CD4-positive, alpha-beta memory T cell (primary cell): ENCODE measurements around the gene IDH1. TPM values are rescaled to one million over a fixed set of nuclear protein-coding genes. Genes with fewer than 3 reads are reported as not detected.
A peak's percentile ranks its signal among the peaks of the same experiment; 100 is the strongest.

Source experiments
- CTCF ChIA-PET: fragments of 350-600 bp; sonication (Branson Sonifier 250); formaldehyde crosslinking; loops from one replicate; lab custom pipeline; 2021; ENCODE audit warnings: inconsistent platforms; ENCODE audit not compliant: partially characterized antibody; lab: Charles Lee
- POLR2A ChIA-PET: fragments of 350-600 bp; sonication (Branson Sonifier 250); formaldehyde crosslinking; loops from one replicate; lab custom pipeline; 2021; ENCODE audit not compliant: partially characterized antibody; lab: Charles Lee
- DNase-seq, 5 donors: peaks; one replicate each; pipeline versions ENCODE4 v3.0.0 to v3.0.0-alpha.2; 2020 to 2022; ENCODE audit warnings: mixed read lengths in 1 of 5
- H3K27ac ChIP-seq: one replicate; pipeline ENCODE4 v1.7.0; 2013; ENCODE audit warnings: low read depth, low read length
- H3K27me3 ChIP-seq: 2 replicates; pipeline ENCODE4 v1.7.0; 2013; ENCODE audit warnings: mild to moderate bottlenecking, low read length, moderate library complexity; ENCODE audit not compliant: insufficient read depth
- H3K36me3 ChIP-seq: 2 replicates; pipeline ENCODE4 v1.7.0; 2013; ENCODE audit warnings: mild to moderate bottlenecking, low read length, moderate library complexity; ENCODE audit not compliant: insufficient read depth
- H3K4me1 ChIP-seq: 2 replicates; pipeline ENCODE4 v1.7.0; 2013; ENCODE audit warnings: mild to moderate bottlenecking, low read length, moderate library complexity; ENCODE audit not compliant: insufficient read depth
- H3K4me3 ChIP-seq, 2 donors: one replicate each; pipeline ENCODE4 v1.7.0; 2013; ENCODE audit warnings: low read length in 2 of 2, mild to moderate bottlenecking in 1 of 2
- H3K9me3 ChIP-seq, 2 donors: one replicate each; pipeline ENCODE4 v1.7.0; 2013; ENCODE audit warnings: low read length in 2 of 2, control low read depth in 1 of 2; ENCODE audit not compliant: control insufficient read depth in 1 of 2
- H3K27ac Mint-ChIP-seq, 7 donors: one replicate each; pipeline ENCODE4 v1.8.0; 2020 to 2021; ENCODE audit warnings: mixed read lengths in 7 of 7, mild to moderate bottlenecking in 6 of 7, inconsistent platforms in 3 of 7, moderate library complexity in 3 of 7
- H3K27me3 Mint-ChIP-seq, 2 donors: one replicate each; pipeline ENCODE4 v1.8.0; 2020 to 2021; ENCODE audit warnings: mixed read lengths in 2 of 2
- H3K36me3 Mint-ChIP-seq, 2 donors: one replicate each; pipeline ENCODE4 v1.8.0; 2020 to 2021; ENCODE audit warnings: mixed read lengths in 2 of 2, inconsistent platforms in 1 of 2, mild to moderate bottlenecking in 1 of 2
- H3K4me1 Mint-ChIP-seq, 4 donors: one replicate each; pipeline ENCODE4 v1.8.0; 2020 to 2021; ENCODE audit warnings: mixed read lengths in 4 of 4, mild to moderate bottlenecking in 1 of 4
- H3K4me3 Mint-ChIP-seq, 8 donors: one replicate each; pipeline ENCODE4 v1.8.0; 2020 to 2021; ENCODE audit warnings: mixed read lengths in 8 of 8, mild to moderate bottlenecking in 7 of 8, moderate library complexity in 6 of 8, inconsistent platforms in 3 of 8
- H3K9me3 Mint-ChIP-seq, 8 donors: one replicate each; pipeline ENCODE4 v1.8.0; 2020 to 2021; ENCODE audit warnings: mixed read lengths in 8 of 8, mild to moderate bottlenecking in 5 of 8, inconsistent platforms in 3 of 8, moderate library complexity in 1 of 8
- intact Hi-C: fragments of 100-400 bp; cut with micrococcal nuclease; formaldehyde crosslinking; loops from one replicate; pipeline ENCODE4 v1.15.1; 2023
- polyA plus RNA-seq, 2 donors: library from polyadenylated mRNA; unstranded; fragments of 300-500 nt; fragmentation: Illumina TruSeq; gene quantifications; one replicate each; pipeline ENCODE4 v1.2.3, GENCODE V29; 2021
- total RNA-seq, 2 experiments: library from RNA; stranded (reverse); gene quantifications; one replicate each; pipeline ENCODE4 v1.2.3, GENCODE V29; 2021

The IDH1 gene
- total and polyA plus RNA-seq, 4 experiments from 2014 or later, result 5.9 to 25.9 (median 15.8) TPM

DNA sequence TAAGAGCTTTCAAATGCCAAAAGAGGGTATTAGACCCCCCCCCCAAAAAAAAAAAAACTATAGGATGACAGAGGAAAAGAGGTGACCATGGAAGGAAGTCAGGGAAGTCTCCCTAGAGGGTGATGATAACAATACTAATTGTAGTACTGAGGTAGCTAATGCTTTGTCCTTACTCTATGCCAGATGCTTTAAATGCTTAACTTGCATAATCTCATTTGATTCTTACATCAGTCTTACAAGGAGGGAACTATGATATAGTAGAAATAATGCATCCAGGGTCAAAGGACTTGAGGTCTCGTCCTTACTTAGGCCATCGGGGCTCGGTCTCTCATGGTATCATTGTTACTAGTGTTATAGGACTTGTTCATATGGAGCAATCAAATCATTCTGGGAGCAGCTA is 9.1 kb downstream of the IDH1 start:
- Histone ChIP-seq H3K9me3 (no peaks in the 10 kb centered on the region), H3K27me3 (no peaks in the 10 kb centered on the region), H3K4me1 (no peaks in the 10 kb centered on the region), H3K4me3 (no peak overlapping the region), H3K36me3 (peaks cover 31% of the 10 kb centered on the region), H3K27ac (no peak overlapping the region)
- H3K4me1 Mint-ChIP-seq, result no peaks in the 10 kb centered on the region
- H3K36me3 Mint-ChIP-seq, result peaks cover 68 to 77% of the 10 kb centered on the region in 2 donors
- no peaks in the 10 kb centered on the region for H3K27me3 Mint-ChIP-seq
- no peak overlapping the region for H3K4me3 Mint-ChIP-seq
- ChIA-PET CTCF (no interaction called here), POLR2A (no interaction called here)
- H3K9me3 Mint-ChIP-seq, result no peaks in the 10 kb centered on the region
- peak overlapping the region in 1 of 7 donors; percentile 11 for H3K27ac Mint-ChIP-seq
- no peak for DNase-seq
- intact Hi-C loops, result no loop called here

DNA sequence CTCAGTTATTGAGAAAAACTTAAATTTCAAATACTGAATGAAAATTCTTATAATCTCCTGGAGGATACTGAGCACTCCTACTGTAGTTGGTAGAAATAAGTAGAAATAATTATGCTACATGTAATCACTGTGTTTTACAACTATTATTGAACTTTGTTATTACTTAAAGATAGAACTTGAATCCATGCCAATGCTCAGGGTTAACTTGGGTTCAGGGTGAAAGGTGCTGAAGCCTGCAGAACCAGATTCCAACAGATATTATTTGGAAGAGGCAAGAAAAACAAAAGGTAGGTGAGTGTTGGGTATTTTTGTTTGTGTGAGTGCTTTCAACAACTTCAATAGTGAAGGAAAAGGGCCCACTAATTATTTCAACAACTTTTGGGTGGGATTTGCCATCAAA is 10.4 kb downstream of the IDH1 start:
- Mint-ChIP-seq H3K27ac (no peak overlapping the region), H3K4me1 (no peaks in the 10 kb centered on the region), H3K4me3 (no peak overlapping the region), H3K36me3 (peaks cover 67 to 77% of the 10 kb centered on the region in 2 donors), H3K27me3 (no peaks in the 10 kb centered on the region), H3K9me3 (no peaks in the 10 kb centered on the region)
- Histone ChIP-seq H3K27ac (no peak overlapping the region), H3K27me3 (no peaks in the 10 kb centered on the region), H3K36me3 (peaks cover 24% of the 10 kb centered on the region), H3K4me1 (no peaks in the 10 kb centered on the region), H3K4me3 (no peak overlapping the region), H3K9me3 (no peaks in the 10 kb centered on the region)
- intact Hi-C loops, result no loop called here
- CTCF ChIA-PET, result no interaction called here
- POLR2A ChIA-PET, result no interaction called here
- no peak for DNase-seq

DNA sequence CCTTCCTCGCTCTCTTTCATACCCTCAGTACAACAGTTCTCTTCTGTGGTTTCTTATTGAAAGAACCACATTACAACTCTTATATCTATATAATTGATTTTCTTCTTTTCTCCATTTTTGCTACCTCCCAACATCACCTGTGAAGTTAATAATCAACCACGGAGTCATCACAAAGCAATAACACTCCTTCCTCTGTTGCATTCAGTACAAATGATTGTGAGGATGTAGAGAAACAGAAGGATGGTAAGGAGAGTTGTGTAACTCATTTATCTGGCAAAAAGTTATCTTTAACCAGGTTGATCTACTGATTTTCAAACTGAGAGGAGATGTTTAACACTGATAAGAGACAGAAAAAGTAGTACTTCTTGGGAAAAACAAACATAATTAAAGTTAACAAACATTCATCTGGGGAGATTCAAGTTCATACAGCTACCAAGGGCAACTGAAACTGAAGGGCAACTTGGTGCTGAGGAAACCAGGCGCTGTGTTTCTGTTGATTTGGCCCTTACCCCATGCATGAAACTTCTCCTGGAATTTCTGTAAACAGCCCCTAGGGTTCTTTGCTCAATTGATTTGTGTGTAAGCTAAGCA is 14.2 kb downstream of the IDH1 start:
- Mint-ChIP-seq H3K4me1 (no peaks in the 10 kb centered on the region), H3K4me3 (no peak overlapping the region), H3K9me3 (peaks cover 0 to 3% (median 0%) of the 10 kb centered on the region in 8 donors), H3K27ac (peak overlapping the region in 1 of 7 donors; percentile 12), H3K27me3 (no peaks in the 10 kb centered on the region), H3K36me3 (peaks cover 65 to 80% of the 10 kb centered on the region in 2 donors)
- no peak for DNase-seq
- Histone ChIP-seq H3K9me3 (no peaks in the 10 kb centered on the region), H3K36me3 (peaks cover 14% of the 10 kb centered on the region), H3K4me3 (no peak overlapping the region), H3K4me1 (no peaks in the 10 kb centered on the region), H3K27me3 (no peaks in the 10 kb centered on the region), H3K27ac (no peak overlapping the region)
- intact Hi-C loops, result no loop called here
- POLR2A ChIA-PET, result no interaction called here
- CTCF ChIA-PET, result interaction anchor here (1.1 kb wide), 1 partner anchor 65 kb away, joined by 3 read pairs; no protein-coding TSS in a partner anchor

- Mint-ChIP-seq H3K27me3 (no peaks in the 10 kb centered on the region), H3K27ac (peak overlapping the region in 3 of 7 donors; percentile 10 to 33 (median 15)), H3K9me3 (peaks cover 0 to 5% (median 0%) of the 10 kb centered on the region in 8 donors), H3K4me1 (no peaks in the 10 kb centered on the region), H3K4me3 (no peak overlapping the region), H3K36me3 (peaks cover 70 to 79% of the 10 kb centered on the region in 2 donors)
- ChIA-PET CTCF (interaction anchor here (1.1 kb wide), 1 partner anchor 65 kb away, joined by 3 read pairs; no protein-coding TSS in a partner anchor), POLR2A (no interaction called here)
- intact Hi-C loops, result no loop called here
- H3K4me3 ChIP-seq, result no peak overlapping the region
- no peaks in the 10 kb centered on the region for H3K27me3 ChIP-seq
- H3K36me3 ChIP-seq, result peaks cover 12% of the 10 kb centered on the region
- H3K9me3 ChIP-seq, result no peaks in the 10 kb centered on the region
- no peaks in the 10 kb centered on the region for H3K4me1 ChIP-seq
- no peak overlapping the region for H3K27ac ChIP-seq
- no peak for DNase-seq
Measured at GRCh38 chr2:208239770-208240493, 14.9 kb downstream of the IDH1 start.

DNA sequence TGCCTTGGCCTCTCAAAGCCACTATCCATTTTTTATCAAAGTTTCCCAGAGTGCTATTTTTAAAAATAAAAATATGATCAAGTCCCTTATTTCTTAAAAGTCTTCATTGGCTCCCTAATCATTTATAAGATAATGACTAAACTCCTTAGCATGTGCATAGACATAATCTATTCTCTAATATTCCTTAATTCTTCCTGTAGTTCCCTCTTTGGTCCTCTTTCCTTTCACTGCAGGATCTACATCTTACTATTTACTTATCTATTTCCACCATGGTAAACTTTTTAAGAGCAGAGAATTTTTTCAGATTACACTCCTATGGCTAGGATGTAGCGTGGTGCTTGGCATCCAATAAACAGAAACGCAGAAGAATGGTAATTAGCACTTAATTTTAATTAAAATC is 19.0 kb downstream of the IDH1 start:
- H3K9me3 ChIP-seq, result peaks cover 0 to 3% of the 10 kb centered on the region in 2 donors
- ChIA-PET POLR2A (no interaction called here), CTCF (no interaction called here)
- no peak overlapping the region for H3K27ac ChIP-seq
- peaks cover 3 to 24% (median 13%) of the 10 kb centered on the region in 8 donors for H3K9me3 Mint-ChIP-seq
- H3K27ac Mint-ChIP-seq, result no peak overlapping the region
- DNase-seq, result no peak
- H3K4me1 ChIP-seq, result no peaks in the 10 kb centered on the region
- no peak overlapping the region for H3K4me3 ChIP-seq
- peaks cover 51 to 54% of the 10 kb centered on the region in 2 donors for H3K36me3 Mint-ChIP-seq
- intact Hi-C loops, result no loop called here
- no peak overlapping the region for H3K4me3 Mint-ChIP-seq
- H3K36me3 ChIP-seq, result peaks cover 8% of the 10 kb centered on the region
- H3K4me1 Mint-ChIP-seq, result no peaks in the 10 kb centered on the region
- no peaks in the 10 kb centered on the region for H3K27me3 Mint-ChIP-seq
- no peaks in the 10 kb centered on the region for H3K27me3 ChIP-seq

GRCh38 chr2:208234786-208235185 is 20.1 kb downstream of the IDH1 start:
- CTCF ChIA-PET, result no interaction called here
- H3K4me3 ChIP-seq, result no peak overlapping the region
- H3K9me3 Mint-ChIP-seq, result peaks cover 3 to 28% (median 15%) of the 10 kb centered on the region in 8 donors
- no peak overlapping the region for H3K27ac ChIP-seq
- H3K36me3 Mint-ChIP-seq, result peaks cover 43 to 45% of the 10 kb centered on the region in 2 donors
- H3K9me3 ChIP-seq, result peaks cover 0 to 3% of the 10 kb centered on the region in 2 donors
- no peak overlapping the region for H3K27ac Mint-ChIP-seq
- H3K27me3 ChIP-seq, result no peaks in the 10 kb centered on the region
- H3K4me1 ChIP-seq, result no peaks in the 10 kb centered on the region
- intact Hi-C loops, result no loop called here
- H3K4me1 Mint-ChIP-seq, result no peaks in the 10 kb centered on the region
- POLR2A ChIA-PET, result no interaction called here
- H3K36me3 ChIP-seq, result peaks cover 8% of the 10 kb centered on the region
- DNase-seq, result no peak
- no peak overlapping the region for H3K4me3 Mint-ChIP-seq
- H3K27me3 Mint-ChIP-seq, result no peaks in the 10 kb centered on the region

- peaks cover 1 to 4% of the 10 kb centered on the region in 2 donors for H3K27me3 Mint-ChIP-seq
- H3K9me3 ChIP-seq, result peaks cover 0 to 3% of the 10 kb centered on the region in 2 donors
- H3K4me1 ChIP-seq, result no peaks in the 10 kb centered on the region
- no peak for DNase-seq
- no peak overlapping the region for H3K27ac ChIP-seq
- ChIA-PET CTCF (interaction anchor here (1.0 kb wide), 1 partner anchor 53 kb away, joined by 3 read pairs; no protein-coding TSS in a partner anchor), POLR2A (no interaction called here)
- no peak overlapping the region for H3K4me3 ChIP-seq
- H3K9me3 Mint-ChIP-seq, result peaks cover 0 to 22% (median 14%) of the 10 kb centered on the region in 8 donors
- H3K27ac Mint-ChIP-seq, result no peak overlapping the region
- H3K4me1 Mint-ChIP-seq, result no peaks in the 10 kb centered on the region
- H3K36me3 ChIP-seq, result no peaks in the 10 kb centered on the region
- no peak overlapping the region for H3K4me3 Mint-ChIP-seq
- H3K27me3 ChIP-seq, result no peaks in the 10 kb centered on the region
- intact Hi-C loops, result no loop called here
- H3K36me3 Mint-ChIP-seq, result peaks cover 3 to 5% of the 10 kb centered on the region in 2 donors
Measured at GRCh38 chr2:208228476-208228875, 26.4 kb downstream of the IDH1 start.
